Neuronal stem cell (in vitro differentiated cells): ENCODE results near the gene SOX5.
A peak's percentile ranks its signal among the peaks of the same experiment; 100 is the strongest.

Experiments used
- DNase-seq: peaks from one replicate; pipeline ENCODE4 v3.0.0-alpha.2; 2013; ENCODE audit warnings: low spot score
- H2AFZ ChIP-seq: one replicate; pipeline ENCODE4 v1.6.1; 2013; ENCODE audit warnings: mild to moderate bottlenecking, low read length, inconsistent platforms
- H2AK5ac ChIP-seq: 2 replicates; pipeline ENCODE4 v1.6.1; 2013; ENCODE audit warnings: low read depth, mild to moderate bottlenecking, inconsistent platforms, low read length, moderate library complexity, mixed read lengths
- H2BK120ac ChIP-seq: 2 replicates; pipeline ENCODE4 v1.6.1; 2013; ENCODE audit warnings: low read depth, mild to moderate bottlenecking, inconsistent platforms, low read length, moderate library complexity, mixed read lengths
- H2BK12ac ChIP-seq: one replicate; pipeline ENCODE4 v1.6.1; 2013; ENCODE audit warnings: low read length, inconsistent platforms
- H2BK15ac ChIP-seq: 2 replicates; pipeline ENCODE4 v1.6.1; 2013; ENCODE audit warnings: mild to moderate bottlenecking, low read length, inconsistent platforms, mixed read lengths
- H2BK5ac ChIP-seq: one replicate; pipeline ENCODE4 v1.6.1; 2013; ENCODE audit warnings: inconsistent platforms, mild to moderate bottlenecking, low read length, moderate library complexity
- H3K14ac ChIP-seq: one replicate; pipeline ENCODE4 v1.6.1; 2013; ENCODE audit warnings: low read length, inconsistent platforms
- H3K18ac ChIP-seq: 2 replicates; pipeline ENCODE4 v1.6.1; 2013; ENCODE audit warnings: low read length, inconsistent platforms
- H3K23ac ChIP-seq: 2 replicates; pipeline ENCODE4 v1.6.1; 2013; ENCODE audit warnings: low read depth, mild to moderate bottlenecking, mixed read lengths, low read length, inconsistent platforms; ENCODE audit not compliant: poor library complexity
- H3K27ac ChIP-seq: replicated peaks from 3 replicates; pipeline ENCODE4 v1.5.1; 2013; ENCODE audit warnings: low read length, inconsistent platforms
- H3K27me3 ChIP-seq, 3 experiments: 2 replicates each; pipeline ENCODE4 v1.6.1; 2013; ENCODE audit warnings: low read length in 3 of 3, mild to moderate bottlenecking in 2 of 3, inconsistent platforms in 1 of 3, low read depth in 1 of 3, mixed read lengths in 1 of 3, moderate library complexity in 1 of 3; ENCODE audit not compliant: control insufficient read depth in 3 of 3, insufficient read depth in 3 of 3
- H3K36me3 ChIP-seq, 2 donors: replicated peaks in 1 of 2; 2 replicates each; pipeline ENCODE4 v1.6.1; 2013; ENCODE audit warnings: low read length in 2 of 2; ENCODE audit not compliant: control insufficient read depth in 2 of 2, insufficient read depth in 2 of 2
- H3K4ac ChIP-seq: 2 replicates; pipeline ENCODE4 v1.6.1; 2013; ENCODE audit warnings: inconsistent platforms, mild to moderate bottlenecking, low read length, moderate library complexity
- H3K4me1 ChIP-seq, 2 donors: 1 replicate in 1 of 2; 2 replicates in 1 of 2; pipeline ENCODE4 v1.6.1; 2013; ENCODE audit warnings: low read length in 2 of 2, low read depth in 1 of 2; ENCODE audit not compliant: control insufficient read depth in 2 of 2, insufficient read depth in 1 of 2
- H3K4me2 ChIP-seq: one replicate; pipeline ENCODE4 v1.6.1; 2013; ENCODE audit warnings: mild to moderate bottlenecking, low read length, inconsistent platforms; ENCODE audit not compliant: insufficient read depth, poor library complexity, severe bottlenecking
- H3K4me3 ChIP-seq, 2 donors: 2 replicates each; pipeline ENCODE4 v1.5.1; 2013; ENCODE audit warnings: low read length in 2 of 2, mild to moderate bottlenecking in 2 of 2, inconsistent platforms in 1 of 2, moderate library complexity in 1 of 2
- H3K79me1 ChIP-seq: one replicate; pipeline ENCODE4 v1.6.1; 2013; ENCODE audit warnings: low read depth, mild to moderate bottlenecking, inconsistent platforms, low read length, moderate library complexity
- H3K9ac ChIP-seq: one replicate; pipeline ENCODE4 v1.6.1; 2013; ENCODE audit warnings: mild to moderate bottlenecking, low read depth, low read length, inconsistent platforms; ENCODE audit not compliant: poor library complexity
- H3K9me3 ChIP-seq, 2 donors: replicated peaks in 1 of 2; 2 replicates each; pipeline versions ENCODE3 to v1.6.1; 2013; ENCODE audit warnings: low read length in 2 of 2, mild to moderate bottlenecking in 2 of 2, inconsistent platforms in 1 of 2, low read depth in 1 of 2, mixed read lengths in 1 of 2, moderate library complexity in 1 of 2; ENCODE audit not compliant: control insufficient read depth in 2 of 2, insufficient read depth in 1 of 2
- H4K8ac ChIP-seq: one replicate; pipeline ENCODE4 v1.6.1; 2013; ENCODE audit warnings: low read depth, mild to moderate bottlenecking, inconsistent platforms, low read length, moderate library complexity
- H4K91ac ChIP-seq: one replicate; pipeline ENCODE4 v1.6.1; 2013; ENCODE audit warnings: low read length, low read depth, mild to moderate bottlenecking, inconsistent platforms; ENCODE audit not compliant: poor library complexity
- WGBS, 2 donors: extraction: QIAGEN DNeasy Blood & Tissue Kit; methylation state at CpG; one replicate each; pipeline ENCODE4 v1.1.7; 2013; ENCODE audit warnings: missing lambda C conversion rate in 2 of 2, mixed read lengths in 1 of 2; ENCODE audit not compliant: insufficient read length in 2 of 2, insufficient replicate concordance in 1 of 2; ENCODE audit errors: extremely low coverage in 2 of 2; 5-methylcytosine and 5-hydroxymethylcytosine counted together

Gene SOX5

GRCh38 chr12:23631786-23632377, 317.6 kb downstream of the SOX5 start:
- Histone ChIP-seq H3K23ac (no peak overlapping the region), H2BK15ac (no peak overlapping the region), H3K4me1 (peaks cover 2 to 19% of the 10 kb centered on the region in 2 donors), H4K8ac (no peak overlapping the region), H3K27me3 (no peaks in the 10 kb centered on the region), H3K9ac (no peak overlapping the region), H3K9me3 (peaks cover 0 to 7% of the 10 kb centered on the region in 2 donors), H2BK12ac (no peak overlapping the region), H3K36me3 (no peaks in the 10 kb centered on the region), H3K4me2 (no peak overlapping the region), H3K79me1 (no peaks in the 10 kb centered on the region), H3K4me3 (no peak overlapping the region), H3K14ac (no peak overlapping the region), H2AFZ (no peak overlapping the region), H4K91ac (no peak overlapping the region), H2BK5ac (no peak overlapping the region), H2BK120ac (no peak overlapping the region), H3K27ac (peak overlapping the region; percentile 25), H3K4ac (no peak overlapping the region), H2AK5ac (no peak overlapping the region), H3K18ac (no peak overlapping the region)
- DNase-seq = no peak
- no CpG with 5 or more reads among the region's 4 CpGs for WGBS, 2 donors

GRCh38 chr12:23630524-23630923, 318.9 kb downstream of the SOX5 start:
- Histone ChIP-seq H3K27ac (no peak overlapping the region), H2AK5ac (no peak overlapping the region), H4K91ac (no peak overlapping the region), H3K18ac (no peak overlapping the region), H3K4me1 (peaks cover 2 to 19% of the 10 kb centered on the region in 2 donors), H3K14ac (no peak overlapping the region), H3K4ac (no peak overlapping the region), H2BK12ac (no peak overlapping the region), H3K9me3 (peaks cover 0 to 13% of the 10 kb centered on the region in 2 donors), H2AFZ (no peak overlapping the region), H3K27me3 (no peaks in the 10 kb centered on the region), H3K36me3 (no peaks in the 10 kb centered on the region), H2BK15ac (no peak overlapping the region), H3K4me2 (no peak overlapping the region), H3K4me3 (no peak overlapping the region), H3K79me1 (no peaks in the 10 kb centered on the region), H3K9ac (no peak overlapping the region), H2BK5ac (no peak overlapping the region), H2BK120ac (no peak overlapping the region), H4K8ac (no peak overlapping the region), H3K23ac (no peak overlapping the region)
- DNase-seq = no peak

GRCh38 chr12:23628806-23629205, 320.7 kb downstream of the SOX5 start:
- Histone ChIP-seq H2BK15ac (no peak overlapping the region), H3K9me3 (peaks cover 0 to 25% of the 10 kb centered on the region in 2 donors), H2BK120ac (no peak overlapping the region), H3K4me1 (peaks cover 2 to 19% of the 10 kb centered on the region in 2 donors), H2BK12ac (no peak overlapping the region), H3K27ac (no peak overlapping the region), H3K4ac (no peak overlapping the region), H2BK5ac (no peak overlapping the region), H3K18ac (no peak overlapping the region), H3K9ac (no peak overlapping the region), H3K4me2 (no peak overlapping the region), H3K4me3 (no peak overlapping the region), H3K27me3 (no peaks in the 10 kb centered on the region), H3K23ac (no peak overlapping the region), H3K79me1 (no peaks in the 10 kb centered on the region), H2AK5ac (no peak overlapping the region), H4K91ac (no peak overlapping the region), H2AFZ (no peak overlapping the region), H4K8ac (no peak overlapping the region), H3K36me3 (no peaks in the 10 kb centered on the region), H3K14ac (no peak overlapping the region)
- WGBS, 2 donors = no CpG with 5 or more reads among the region's 3 CpGs
- no peak for DNase-seq

- no peak for DNase-seq
- H2BK15ac ChIP-seq = no peak overlapping the region
- no peak overlapping the region for H2AK5ac ChIP-seq
- no peak overlapping the region for H2BK5ac ChIP-seq
- H3K79me1 ChIP-seq = no peaks in the 10 kb centered on the region
- H2BK12ac ChIP-seq = no peak overlapping the region
- no peak overlapping the region for H2BK120ac ChIP-seq
- no peak overlapping the region for H2AFZ ChIP-seq
- H3K18ac ChIP-seq = no peak overlapping the region
- H3K4me2 ChIP-seq = no peak overlapping the region
- no peaks in the 10 kb centered on the region for H3K36me3 ChIP-seq
- no peak overlapping the region for H3K9ac ChIP-seq
- peaks cover 0 to 25% of the 10 kb centered on the region in 2 donors for H3K9me3 ChIP-seq
- no peak overlapping the region for H3K4me3 ChIP-seq
- H3K4ac ChIP-seq = no peak overlapping the region
- H4K8ac ChIP-seq = no peak overlapping the region
- peaks cover 0 to 10% of the 10 kb centered on the region in 2 donors for H3K4me1 ChIP-seq
- H3K27me3 ChIP-seq = no peaks in the 10 kb centered on the region
- no peak overlapping the region for H4K91ac ChIP-seq
- H3K27ac ChIP-seq = no peak overlapping the region
- no CpG with 5 or more reads among the region's 3 CpGs for WGBS, 2 donors
- no peak overlapping the region for H3K23ac ChIP-seq
- H3K14ac ChIP-seq = no peak overlapping the region
Observed at GRCh38 chr12:23626791-23627190, 322.7 kb downstream of the SOX5 start.
